ENCODE measurements around the gene FBXL3.
A peak's percentile ranks its signal among the peaks of the same experiment; 100 is the strongest.
"Not testable (repeated sequence)": the region's sequence is repeated elsewhere in the genome, so short reads cannot be mapped to it uniquely, and the experiment has no call there.

The FBXL3 gene

DNA sequence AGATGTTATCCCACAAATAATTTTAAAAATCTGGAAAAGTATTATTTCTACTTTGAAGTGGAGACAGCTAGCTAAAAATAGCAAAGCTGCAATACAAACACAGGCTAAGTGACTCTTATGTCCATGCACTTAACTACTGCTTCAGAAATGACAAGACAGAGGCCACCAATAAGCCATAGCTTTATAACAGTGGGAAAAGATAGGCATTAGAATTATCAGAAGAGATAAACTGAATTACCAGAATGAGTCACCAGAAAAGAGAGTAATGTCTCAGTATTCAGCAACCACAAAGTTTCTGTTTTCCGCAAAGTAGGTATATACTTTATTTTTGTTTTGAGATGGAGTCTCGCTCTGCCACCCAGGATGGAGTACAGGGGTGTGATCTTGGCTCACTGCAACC lies 17.9 kb downstream of the FBXL3 start:
- H3K9me3 ChIP-seq: peaks cover 2% of the 10 kb centered on the region; the same call in 1 of the 2 replicates
- peaks cover 68% of the 10 kb centered on the region for H3K36me3 ChIP-seq
- TF ChIP-seq, protein P1, sequence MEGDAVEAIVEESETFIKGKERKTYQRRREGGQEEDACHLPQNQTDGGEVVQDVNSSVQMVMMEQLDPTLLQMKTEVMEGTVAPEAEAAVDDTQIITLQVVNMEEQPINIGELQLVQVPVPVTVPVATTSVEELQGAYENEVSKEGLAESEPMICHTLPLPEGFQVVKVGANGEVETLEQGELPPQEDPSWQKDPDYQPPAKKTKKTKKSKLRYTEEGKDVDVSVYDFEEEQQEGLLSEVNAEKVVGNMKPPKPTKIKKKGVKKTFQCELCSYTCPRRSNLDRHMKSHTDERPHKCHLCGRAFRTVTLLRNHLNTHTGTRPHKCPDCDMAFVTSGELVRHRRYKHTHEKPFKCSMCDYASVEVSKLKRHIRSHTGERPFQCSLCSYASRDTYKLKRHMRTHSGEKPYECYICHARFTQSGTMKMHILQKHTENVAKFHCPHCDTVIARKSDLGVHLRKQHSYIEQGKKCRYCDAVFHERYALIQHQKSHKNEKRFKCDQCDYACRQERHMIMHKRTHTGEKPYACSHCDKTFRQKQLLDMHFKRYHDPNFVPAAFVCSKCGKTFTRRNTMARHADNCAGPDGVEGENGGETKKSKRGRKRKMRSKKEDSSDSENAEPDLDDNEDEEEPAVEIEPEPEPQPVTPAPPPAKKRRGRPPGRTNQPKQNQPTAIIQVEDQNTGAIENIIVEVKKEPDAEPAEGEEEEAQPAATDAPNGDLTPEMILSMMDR (IDR thresholded peaks at IDR 0.05; ENCODE audit: low read depth, low read length): no peak
- H3K4me1 ChIP-seq: no peaks in the 10 kb centered on the region
- no peak overlapping the region for H3K4me3 ChIP-seq (ENCODE audit: low read depth, low read length)
- H3K27me3 ChIP-seq: no peaks in the 10 kb centered on the region
- no peak for DNase-seq

DNA sequence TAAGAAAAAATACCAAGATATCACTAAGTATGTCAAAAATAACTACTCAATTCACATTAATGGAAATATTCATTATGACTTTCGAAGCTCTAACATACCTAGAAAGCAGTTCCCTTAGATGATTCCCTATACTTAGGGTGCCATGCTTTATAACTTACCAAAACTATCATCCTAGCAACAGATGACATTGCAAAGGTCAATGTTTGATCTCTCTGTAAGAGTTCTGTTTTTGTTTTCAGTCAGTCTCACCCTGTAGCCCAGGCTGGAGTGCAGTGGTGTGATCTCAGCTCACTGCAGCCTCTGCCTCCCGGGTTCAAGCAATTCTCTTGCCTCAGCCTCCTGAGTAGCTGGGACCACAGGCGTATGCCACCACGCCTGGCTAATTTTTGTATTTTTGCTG lies 18.6 kb downstream of the FBXL3 start:
- DNase-seq; H3K4me1 ChIP-seq; H3K9me3 ChIP-seq; H3K4me3 ChIP-seq (ENCODE audit: low read depth, low read length); H3K27me3 ChIP-seq: not testable (repeated sequence)
- H3K36me3 ChIP-seq: peaks cover 68% of the 10 kb centered on the region

DNA sequence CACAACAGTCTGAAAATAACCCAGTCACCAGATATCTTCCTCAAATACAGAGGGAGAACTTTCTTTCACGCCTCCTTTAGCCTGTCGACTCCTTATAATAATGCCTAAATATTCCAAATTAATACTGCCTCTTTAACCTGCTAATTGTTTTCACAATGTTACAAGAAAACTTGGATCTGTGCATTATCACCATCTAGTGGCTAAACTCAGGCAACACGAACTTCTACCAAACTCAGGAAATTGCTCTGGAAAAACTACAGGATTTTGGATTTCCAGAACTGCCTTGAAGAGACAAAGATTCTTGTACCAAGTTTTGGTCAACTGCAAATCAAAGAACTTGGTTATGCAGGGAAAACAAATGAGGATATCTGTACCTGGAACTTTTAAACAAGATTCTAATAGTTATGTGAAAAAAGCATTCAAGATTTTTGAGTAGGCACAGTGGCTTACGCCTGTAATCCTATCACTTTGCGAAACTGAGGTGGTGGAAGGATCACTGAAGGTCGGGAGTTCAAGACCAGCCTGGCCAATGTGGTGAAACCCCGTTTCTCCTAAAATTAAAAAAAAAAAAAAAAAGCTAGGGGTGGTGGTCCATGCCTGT lies 24.3 kb downstream of the FBXL3 start:
- Histone ChIP-seq H3K9me3 (no peaks in the 10 kb centered on the region), H3K4me1 (peaks cover 3% of the 10 kb centered on the region; the same call in 1 of the 2 replicates), H3K27me3 (no peaks in the 10 kb centered on the region), H3K36me3 (peaks cover 34% of the 10 kb centered on the region), H3K4me3 (ENCODE audit: low read depth, low read length) (no peak overlapping the region)
- no peak for DNase-seq
- TF ChIP-seq, protein P1 (IDR thresholded peaks at IDR 0.05; ENCODE audit: low read depth, low read length): peak; percentile 85

DNA sequence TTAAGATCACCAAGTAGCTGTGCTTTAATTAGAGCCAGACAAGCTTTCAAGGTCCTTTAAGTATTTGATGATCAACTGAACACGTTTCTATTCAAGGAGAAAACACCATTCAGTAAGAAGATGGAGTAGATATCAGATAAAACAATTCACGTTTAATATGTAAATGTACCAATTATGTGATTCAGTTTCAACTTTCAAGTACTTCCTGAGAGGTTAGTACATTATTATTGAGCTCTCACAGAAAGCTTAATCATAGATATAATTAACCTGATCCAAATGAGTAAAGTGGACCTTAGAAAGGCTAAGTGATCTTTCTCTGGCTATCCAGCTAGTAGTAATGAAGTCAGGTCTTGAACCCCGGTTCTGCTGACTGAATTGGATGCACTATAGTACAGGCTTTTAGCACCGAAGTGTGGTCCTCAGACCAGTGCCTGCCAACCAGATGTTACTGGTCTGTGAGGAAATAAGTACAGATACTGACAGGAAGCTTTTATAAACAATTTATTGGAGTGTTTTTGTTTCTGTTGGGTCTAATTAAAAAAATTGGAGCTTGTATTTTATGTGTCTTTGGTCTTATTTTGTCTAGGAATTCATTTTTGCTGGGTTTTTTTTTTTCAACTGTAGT lies 24.9 kb downstream of the FBXL3 start:
- Histone ChIP-seq H3K4me1 (peaks cover 3% of the 10 kb centered on the region; the same call in 1 of the 2 replicates), H3K9me3 (no peaks in the 10 kb centered on the region), H3K27me3 (no peaks in the 10 kb centered on the region), H3K36me3 (peaks cover 38% of the 10 kb centered on the region), H3K4me3 (ENCODE audit: low read depth, low read length) (no peak overlapping the region)
- DNase-seq: peak; percentile 16
- TF ChIP-seq, protein P1 (IDR thresholded peaks at IDR 0.05; ENCODE audit: low read depth, low read length): no peak

DNA sequence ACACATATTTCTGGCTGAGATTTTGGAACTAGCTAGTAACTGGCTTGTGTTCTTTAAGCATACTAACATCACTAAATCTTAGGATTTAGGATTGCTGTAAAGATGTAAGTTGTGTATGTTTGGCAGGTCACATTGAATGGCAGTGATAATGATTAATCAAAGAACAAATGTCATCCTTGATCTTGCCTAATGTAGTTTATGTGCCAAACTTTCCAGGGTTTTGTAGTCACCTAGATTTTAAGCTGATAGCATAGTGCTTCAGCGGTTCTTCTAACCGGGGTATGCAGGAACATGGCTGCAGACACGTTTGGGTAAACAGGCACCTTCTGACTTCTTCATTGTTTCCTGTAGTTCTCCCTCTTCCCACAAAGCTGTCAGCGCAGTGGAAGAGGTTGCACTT lies 25.4 kb downstream of the FBXL3 start:
- H3K4me1 ChIP-seq: peaks cover 3% of the 10 kb centered on the region; the same call in 1 of the 2 replicates
- no peaks in the 10 kb centered on the region for H3K27me3 ChIP-seq
- H3K9me3 ChIP-seq: no peaks in the 10 kb centered on the region
- TF ChIP-seq, protein P1 (IDR thresholded peaks at IDR 0.05; ENCODE audit: low read depth, low read length): no peak
- no peak overlapping the region for H3K4me3 ChIP-seq (ENCODE audit: low read depth, low read length)
- DNase-seq: no peak
- H3K36me3 ChIP-seq: peaks cover 37% of the 10 kb centered on the region

DNA sequence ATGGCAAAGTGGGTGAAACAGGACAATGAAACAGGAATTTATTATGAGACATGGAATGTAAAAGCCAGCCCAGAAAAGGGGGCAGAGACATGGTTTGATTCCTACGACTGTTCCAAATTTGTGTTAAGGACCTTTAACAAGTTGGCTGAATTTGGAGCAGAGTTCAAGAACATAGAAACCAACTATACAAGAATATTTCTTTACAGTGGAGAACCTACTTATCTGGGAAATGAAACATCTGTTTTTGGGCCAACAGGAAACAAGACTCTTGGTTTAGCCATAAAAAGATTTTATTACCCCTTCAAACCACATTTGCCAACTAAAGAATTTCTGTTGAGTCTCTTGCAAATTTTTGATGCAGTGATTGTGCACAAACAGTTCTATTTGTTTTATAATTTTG lies 26.5 kb downstream of the FBXL3 start:
- no peak for DNase-seq
- Histone ChIP-seq H3K27me3 (no peaks in the 10 kb centered on the region), H3K4me3 (ENCODE audit: low read depth, low read length) (no peak overlapping the region), H3K9me3 (no peaks in the 10 kb centered on the region), H3K36me3 (peaks cover 36% of the 10 kb centered on the region), H3K4me1 (peaks cover 3% of the 10 kb centered on the region; the same call in 1 of the 2 replicates)
- TF ChIP-seq, protein P1 (IDR thresholded peaks at IDR 0.05; ENCODE audit: low read depth, low read length): no peak
